NB4 (cell line): ENCODE data around the gene PRSS21.

Source experiments
- DNase-seq: peaks from one replicate; pipeline ENCODE4 v3.0.0; 2010; ENCODE audit warnings: low read depth
- H3K4me3 ChIP-seq: one replicate; pipeline ENCODE4 v1.5.1; 2011; ENCODE audit warnings: mild to moderate bottlenecking, low read depth, low read length, moderate library complexity
- MYC ChIP-seq: IDR thresholded peaks from 2 replicates; pipeline ENCODE4 v1.6.1; 2011; ENCODE audit warnings: low read depth, low read length
- POLR2A ChIP-seq: IDR thresholded peaks from 2 replicates; pipeline ENCODE4 v1.6.1; 2011; ENCODE audit warnings: mild to moderate bottlenecking; ENCODE audit not compliant: insufficient read length; ENCODE audit errors: extremely low read depth
- TF ChIP-seq, protein P1 (sequence below): IDR thresholded peaks from 2 replicates; pipeline ENCODE4 v1.6.1; 2011; ENCODE audit warnings: low read depth, low read length
- TF ChIP-seq, protein P2 (sequence below): IDR thresholded peaks from one replicate; pipeline ENCODE4 v1.5.1; 2012; ENCODE audit warnings: low read depth, low read length

The PRSS21 gene

DNA sequence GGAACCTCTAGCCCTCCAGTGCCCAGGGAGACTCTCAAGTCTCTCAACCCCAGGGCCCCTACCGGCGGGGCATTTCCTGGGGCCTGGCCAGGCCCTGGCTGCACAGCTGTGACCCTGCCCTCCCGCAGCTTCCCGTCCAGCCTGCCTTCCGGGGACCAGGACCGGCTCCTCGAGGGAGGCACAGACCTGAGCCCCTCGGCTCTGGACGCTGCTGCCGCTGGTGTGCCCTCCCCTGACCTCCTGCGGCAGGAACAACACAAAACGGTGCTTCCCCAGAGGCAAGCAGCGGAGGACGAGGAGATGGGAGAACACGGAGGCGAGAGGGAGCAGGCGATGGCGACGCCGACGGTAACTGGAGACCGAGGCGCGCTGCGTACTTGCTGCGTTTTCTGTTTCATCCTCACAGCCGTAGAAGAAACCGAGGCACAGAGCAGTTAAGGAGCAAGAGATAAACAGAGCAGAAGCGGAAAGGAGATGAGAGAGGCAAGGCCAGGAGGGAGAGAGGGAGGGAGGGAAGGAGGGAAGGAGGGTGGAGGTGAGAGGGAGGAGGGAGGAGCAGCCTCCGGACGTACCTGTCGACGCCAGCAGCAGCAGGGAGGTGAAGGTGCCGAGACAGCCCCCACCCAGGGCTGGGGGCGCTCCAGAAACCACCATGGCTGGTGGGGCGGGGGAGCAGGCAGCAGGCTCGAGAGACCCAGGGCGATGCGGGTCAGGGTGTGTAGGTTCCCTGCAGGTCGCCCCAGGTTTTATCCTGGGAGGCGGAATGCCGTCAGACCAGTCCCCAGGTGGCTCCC lies 40.6 kb downstream of the PRSS21 start, which contains the start of gene PRSS22:
Gene PRSS22, minus strand, starts transcription at position 720 of the 794 bp plus-strand sequence. Its CDS starts 66 bp downstream, at position 654.
- TF ChIP-seq, protein P1, sequence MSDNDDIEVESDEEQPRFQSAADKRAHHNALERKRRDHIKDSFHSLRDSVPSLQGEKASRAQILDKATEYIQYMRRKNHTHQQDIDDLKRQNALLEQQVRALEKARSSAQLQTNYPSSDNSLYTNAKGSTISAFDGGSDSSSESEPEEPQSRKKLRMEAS: no peak
- TF ChIP-seq, protein P2, sequence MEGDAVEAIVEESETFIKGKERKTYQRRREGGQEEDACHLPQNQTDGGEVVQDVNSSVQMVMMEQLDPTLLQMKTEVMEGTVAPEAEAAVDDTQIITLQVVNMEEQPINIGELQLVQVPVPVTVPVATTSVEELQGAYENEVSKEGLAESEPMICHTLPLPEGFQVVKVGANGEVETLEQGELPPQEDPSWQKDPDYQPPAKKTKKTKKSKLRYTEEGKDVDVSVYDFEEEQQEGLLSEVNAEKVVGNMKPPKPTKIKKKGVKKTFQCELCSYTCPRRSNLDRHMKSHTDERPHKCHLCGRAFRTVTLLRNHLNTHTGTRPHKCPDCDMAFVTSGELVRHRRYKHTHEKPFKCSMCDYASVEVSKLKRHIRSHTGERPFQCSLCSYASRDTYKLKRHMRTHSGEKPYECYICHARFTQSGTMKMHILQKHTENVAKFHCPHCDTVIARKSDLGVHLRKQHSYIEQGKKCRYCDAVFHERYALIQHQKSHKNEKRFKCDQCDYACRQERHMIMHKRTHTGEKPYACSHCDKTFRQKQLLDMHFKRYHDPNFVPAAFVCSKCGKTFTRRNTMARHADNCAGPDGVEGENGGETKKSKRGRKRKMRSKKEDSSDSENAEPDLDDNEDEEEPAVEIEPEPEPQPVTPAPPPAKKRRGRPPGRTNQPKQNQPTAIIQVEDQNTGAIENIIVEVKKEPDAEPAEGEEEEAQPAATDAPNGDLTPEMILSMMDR: no peak
- no peak for TF ChIP-seq MYC
- no peak for TF ChIP-seq POLR2A
- DNase-seq: no peak
- no peak within 1 kb of the TSS for H3K4me3 ChIP-seq

DNA sequence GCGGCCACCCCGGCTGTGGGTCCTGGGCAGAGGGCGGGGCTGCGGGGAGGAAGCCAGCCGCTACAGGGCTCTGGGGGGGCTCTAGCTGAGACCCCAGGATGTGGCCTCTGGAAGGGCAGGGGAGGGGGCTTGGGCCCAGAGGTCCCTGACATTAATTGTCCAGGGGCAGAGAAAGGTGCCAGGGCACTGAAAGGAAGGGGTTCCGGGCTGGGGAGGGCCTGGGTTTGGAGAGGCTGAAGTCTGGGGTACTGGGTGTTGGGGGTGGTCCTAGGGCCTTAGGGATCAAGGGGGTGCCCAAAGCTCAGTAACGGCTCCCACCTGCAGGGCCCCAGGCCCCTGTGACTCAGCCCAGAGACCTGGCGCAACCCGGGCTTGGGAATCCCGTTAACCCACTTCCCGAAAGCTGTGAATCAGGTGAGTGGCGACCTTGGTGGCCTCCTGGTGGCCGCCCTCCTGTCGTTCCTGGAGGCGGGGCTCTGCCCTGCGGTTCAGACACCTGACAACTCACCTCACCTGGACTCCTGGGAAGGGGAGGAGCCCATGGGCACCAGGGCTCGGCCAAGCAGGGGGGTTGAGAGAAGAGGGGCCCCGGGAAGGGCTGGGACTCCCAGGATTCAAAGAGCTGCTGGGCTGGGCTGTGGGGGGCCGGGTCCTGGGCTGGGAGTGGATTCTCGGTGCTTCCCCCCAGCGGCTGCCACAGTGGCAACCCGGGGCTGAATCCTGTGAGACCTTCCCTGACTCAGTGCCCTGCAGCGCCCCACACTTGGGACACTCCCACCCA lies 41.4 kb downstream of the PRSS21 start:
- no peak overlapping the region for H3K4me3 ChIP-seq
- TF ChIP-seq MYC (no peak), POLR2A (no peak)
- TF ChIP-seq, protein P1: no peak
- TF ChIP-seq, protein P2: no peak
- DNase-seq: no peak

DNA sequence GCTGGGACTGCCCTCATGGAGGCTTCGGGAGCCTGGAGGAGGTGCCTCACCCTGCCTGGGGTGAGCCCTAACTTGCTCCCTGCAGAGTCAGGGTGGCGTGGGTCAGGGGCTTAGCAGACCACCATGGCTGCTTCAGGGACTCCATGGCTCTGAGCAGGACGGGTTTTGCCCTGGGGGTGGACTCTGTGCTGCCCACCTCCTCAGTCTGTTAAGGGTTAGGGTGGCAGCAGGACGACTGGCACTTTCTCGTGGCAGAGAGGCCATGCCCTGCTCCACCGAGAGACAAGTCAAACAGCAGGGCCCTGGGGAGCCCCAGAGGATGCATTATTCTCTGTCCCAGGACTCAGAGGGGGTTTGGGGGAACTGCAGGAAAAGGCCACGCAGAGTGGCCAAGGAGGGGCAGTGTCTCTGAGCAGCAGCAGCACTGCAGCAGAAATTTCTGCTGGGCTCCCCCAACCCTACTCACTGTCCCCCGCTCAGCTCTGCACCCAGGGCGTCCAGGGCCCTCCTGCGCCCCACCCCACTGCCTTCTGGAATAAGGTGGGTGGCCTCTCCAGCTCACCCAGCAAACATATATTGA lies 42.7 kb downstream of the PRSS21 start:
- no peak overlapping the region for H3K4me3 ChIP-seq
- TF ChIP-seq, protein P1: no peak
- no peak for TF ChIP-seq MYC
- TF ChIP-seq POLR2A: no peak
- TF ChIP-seq, protein P2: no peak
- DNase-seq: no peak

DNA sequence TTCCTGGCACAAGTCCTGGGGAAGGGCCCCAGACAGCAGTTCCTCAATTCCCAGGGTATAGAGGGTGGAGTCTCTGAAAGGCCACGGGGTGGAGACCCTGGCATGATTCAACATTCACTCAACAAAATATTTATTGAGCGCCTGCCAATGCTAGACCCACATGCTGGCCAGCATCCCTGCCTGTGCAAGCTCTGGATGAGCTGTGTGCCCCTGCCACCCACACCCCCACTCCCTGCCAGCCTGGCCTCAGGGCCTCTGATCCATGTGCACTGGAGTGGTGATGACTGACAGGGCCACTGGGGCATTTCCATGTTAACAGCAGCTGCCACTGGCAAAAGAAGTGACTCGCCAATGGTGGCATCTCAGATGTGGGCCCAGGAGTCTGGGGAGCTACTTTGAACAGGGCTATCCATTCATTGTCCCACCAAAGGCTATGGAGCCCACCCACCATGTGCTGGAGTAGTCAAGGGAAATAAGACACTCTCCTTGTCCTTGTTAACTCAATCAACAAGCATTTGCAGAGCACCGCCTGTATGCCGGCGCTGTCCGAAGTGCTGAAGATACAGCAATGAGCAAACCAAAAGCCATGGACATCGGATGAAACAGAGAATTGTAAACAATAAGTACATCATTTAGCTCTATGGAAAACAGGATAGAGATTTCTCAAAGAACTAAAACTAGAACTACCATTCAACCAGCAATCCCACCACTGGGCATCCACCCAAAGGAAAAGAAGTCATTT lies 44.0 kb downstream of the PRSS21 start:
- H3K4me3 ChIP-seq: no peak overlapping the region
- DNase-seq: peak; percentile 49
- TF ChIP-seq, protein P1: 0 out of 2 replicates have a peak, but pooled peaks have one; percentile 39
- no peak for TF ChIP-seq MYC

DNA sequence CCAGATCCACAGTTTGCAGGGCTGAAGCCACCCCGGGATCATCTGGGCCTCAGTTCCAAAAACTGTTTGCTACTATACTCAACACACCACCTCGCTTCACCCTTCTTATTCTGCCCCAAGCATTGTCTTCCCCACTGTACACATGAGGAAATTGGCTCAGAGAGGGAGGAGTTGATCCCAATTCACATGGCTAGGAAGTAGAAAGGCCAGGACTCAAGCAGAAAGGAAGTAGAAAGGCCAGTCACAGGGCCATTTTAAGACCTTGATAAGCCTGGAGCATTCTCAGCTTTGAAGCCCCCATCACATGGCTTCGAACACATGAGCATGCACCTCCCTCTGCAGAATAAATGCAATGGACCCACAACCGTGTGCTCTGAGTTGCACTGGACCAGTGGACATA lies 48.6 kb downstream of the PRSS21 start:
- DNase-seq: no peak
- TF ChIP-seq, protein P2: no peak
- no peak overlapping the region for H3K4me3 ChIP-seq
